PC-3 (cell line): ENCODE measurements around the gene PRKCD. TPM values are rescaled to one million over a fixed set of nuclear protein-coding genes. Genes with fewer than 3 reads are reported as not detected.

Source experiments
- ATAC-seq: fragments of 200-7000 bp; cut with Tn5 transposase; 2 replicates; pipeline ENCODE4 v1.9.1; 2020; ENCODE audit warnings: mild to moderate bottlenecking, moderate library complexity
- BruUV-seq: library from RNA; stranded (reverse); fragments of 400-500 nt; replicated peaks from 2 replicates; lab custom pipeline; 2021; lab: Mats Ljungman, UMichigan
- CTCF ChIA-PET: fragments of 300-600 bp; sonication (Branson Sonifier 250); formaldehyde crosslinking; loops from one replicate; lab custom pipeline; 2022; ENCODE audit warnings: antibody characterized with exemption; lab: Charles Lee
- POLR2A ChIA-PET: fragments of 300-600 bp; sonication (Branson Sonifier 250); formaldehyde crosslinking; loops from one replicate; lab custom pipeline; 2022; ENCODE audit warnings: antibody characterized with exemption; ENCODE audit not compliant: unreplicated experiment; lab: Charles Lee
- DNase-seq: peaks from one replicate; pipeline ENCODE4 v3.0.0-alpha.2; 2015
- H2AFZ ChIP-seq: fragments of 300-600 bp; sonication (generic); 2 replicates; pipeline ENCODE4 v1.6.0; 2016; ENCODE audit warnings: antibody characterized with exemption, low read length
- H3F3A ChIP-seq: fragments of 300-600 bp; sonication (generic); one replicate; pipeline ENCODE4 v1.6.0; 2017; ENCODE audit warnings: antibody characterized with exemption, low read length, control low read depth, mild to moderate bottlenecking; ENCODE audit not compliant: unreplicated experiment
- H3K27ac ChIP-seq: fragments of 300-600 bp; sonication (generic); 2 replicates; pipeline ENCODE4 v1.5.1; 2016; ENCODE audit warnings: mild to moderate bottlenecking, low read length
- H3K27me3 ChIP-seq: fragments of 300-600 bp; sonication (generic); 2 replicates; pipeline ENCODE4 v1.6.1; 2016; ENCODE audit warnings: low read length, mixed read lengths
- H3K36me3 ChIP-seq: fragments of 300-600 bp; sonication (generic); 2 replicates; pipeline ENCODE4 v1.6.1; 2016; ENCODE audit warnings: low read depth, mixed run types, low read length, mixed read lengths
- H3K4me1 ChIP-seq: fragments of 300-600 bp; sonication (generic); 2 replicates; pipeline ENCODE4 v1.5.1; 2016; ENCODE audit warnings: low read length; ENCODE audit not compliant: insufficient read depth
- H3K4me2 ChIP-seq: fragments of 300-600 bp; sonication (generic); 2 replicates; pipeline ENCODE4 v1.6.0; 2016; ENCODE audit warnings: low read length
- H3K4me3 ChIP-seq: fragments of 300-600 bp; sonication (generic); 2 replicates; pipeline ENCODE4 v1.5.1; 2016; ENCODE audit warnings: mild to moderate bottlenecking, low read length, mixed read lengths
- H3K79me2 ChIP-seq: fragments of 300-600 bp; sonication (generic); 2 replicates; pipeline ENCODE4 v1.6.1; 2017; ENCODE audit warnings: low read length, mixed read lengths
- H3K9ac ChIP-seq: fragments of 300-600 bp; sonication (generic); 2 replicates; pipeline ENCODE4 v1.6.0; 2016; ENCODE audit warnings: mild to moderate bottlenecking, low read length
- H3K9me2 ChIP-seq: fragments of 300-600 bp; sonication (generic); replicated peaks from 2 replicates; pipeline ENCODE4 v1.6.1; 2016; ENCODE audit warnings: mixed run types, low read length, mixed read lengths
- H3K9me3 ChIP-seq: fragments of 300-600 bp; sonication (generic); 2 replicates; pipeline ENCODE4 v1.6.1; 2016; ENCODE audit warnings: low read length, mixed read lengths
- H4K20me1 ChIP-seq: fragments of 300-600 bp; sonication (generic); 2 replicates; pipeline ENCODE4 v1.6.1; 2016; ENCODE audit warnings: low read length, mixed read lengths
- EZH2 ChIP-seq: fragments of 300-600 bp; sonication (generic); IDR thresholded peaks from one replicate; pipeline ENCODE4 v1.6.1; 2017; ENCODE audit warnings: antibody characterized with exemption, mild to moderate bottlenecking, low read length; ENCODE audit not compliant: unreplicated experiment
- EZH2phosphoT487 ChIP-seq: fragments of 300-600 bp; sonication (generic); IDR thresholded peaks from 2 replicates; pipeline ENCODE4 v1.6.1; 2018; ENCODE audit warnings: mild to moderate bottlenecking, antibody characterized with exemption, low read length, borderline replicate concordance
- intact Hi-C: fragments of 100-400 bp; cut with micrococcal nuclease; formaldehyde crosslinking; loops from 2 replicates; pipeline ENCODE4 v1.9.0; 2023
- total RNA-seq: library from RNA; depleted of rRNA; stranded (reverse); fragments of >200 nt; gene quantifications from 2 replicates; pipeline ENCODE4 v1.2.3, GENCODE V29; 2014
- TF ChIP-seq, protein P1 (sequence below): fragments of 300-600 bp; sonication (generic); conservative IDR thresholded peaks from 2 replicates; pipeline ENCODE4 v1.5.1; 2017; ENCODE audit warnings: antibody characterized with exemption, low read depth, mild to moderate bottlenecking, low read length

Gene PRKCD
- total RNA-seq, 1 experiment from 2014 or later: 7.8 TPM

DNA sequence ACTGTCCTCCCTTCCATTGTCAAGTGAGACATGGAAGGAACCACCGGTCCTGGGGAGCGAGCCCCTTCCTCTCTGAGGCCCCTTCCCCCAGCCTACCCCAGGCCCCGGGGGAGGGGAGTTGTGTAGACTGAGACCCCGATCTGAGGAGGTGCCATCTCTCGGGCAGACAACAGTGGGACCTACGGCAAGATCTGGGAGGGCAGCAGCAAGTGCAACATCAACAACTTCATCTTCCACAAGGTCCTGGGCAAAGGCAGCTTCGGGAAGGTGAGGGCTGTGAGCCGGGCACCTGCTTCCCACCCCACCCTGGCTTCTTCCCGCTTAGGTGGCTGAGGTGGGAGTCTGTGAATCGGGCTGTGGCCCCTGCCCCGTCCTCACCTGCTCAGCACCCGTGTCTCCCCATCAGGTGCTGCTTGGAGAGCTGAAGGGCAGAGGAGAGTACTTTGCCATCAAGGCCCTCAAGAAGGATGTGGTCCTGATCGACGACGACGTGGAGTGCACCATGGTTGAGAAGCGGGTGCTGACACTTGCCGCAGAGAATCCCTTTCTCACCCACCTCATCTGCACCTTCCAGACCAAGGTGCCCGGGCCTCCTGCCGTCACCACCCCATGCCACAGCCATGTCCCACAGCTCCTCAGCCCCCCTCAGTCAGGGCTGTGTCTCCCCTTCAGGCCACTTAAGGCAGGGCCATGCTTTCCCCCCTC is 24.9 kb downstream of the PRKCD start:
- no TSS peak for BruUV-seq
- CTCF ChIA-PET: no interaction called here
- no peaks in the 10 kb centered on the region; the same call in 1 of the 2 replicates for H3K4me1 ChIP-seq
- no peak overlapping the region for H3K4me2 ChIP-seq
- POLR2A ChIA-PET: no interaction called here
- H3K79me2 ChIP-seq: no peaks in the 10 kb centered on the region
- H3K9me2 ChIP-seq: no peaks in the 10 kb centered on the region
- TF ChIP-seq EZH2phosphoT487 (no peak), EZH2 (no peak)
- TF ChIP-seq, protein P1, sequence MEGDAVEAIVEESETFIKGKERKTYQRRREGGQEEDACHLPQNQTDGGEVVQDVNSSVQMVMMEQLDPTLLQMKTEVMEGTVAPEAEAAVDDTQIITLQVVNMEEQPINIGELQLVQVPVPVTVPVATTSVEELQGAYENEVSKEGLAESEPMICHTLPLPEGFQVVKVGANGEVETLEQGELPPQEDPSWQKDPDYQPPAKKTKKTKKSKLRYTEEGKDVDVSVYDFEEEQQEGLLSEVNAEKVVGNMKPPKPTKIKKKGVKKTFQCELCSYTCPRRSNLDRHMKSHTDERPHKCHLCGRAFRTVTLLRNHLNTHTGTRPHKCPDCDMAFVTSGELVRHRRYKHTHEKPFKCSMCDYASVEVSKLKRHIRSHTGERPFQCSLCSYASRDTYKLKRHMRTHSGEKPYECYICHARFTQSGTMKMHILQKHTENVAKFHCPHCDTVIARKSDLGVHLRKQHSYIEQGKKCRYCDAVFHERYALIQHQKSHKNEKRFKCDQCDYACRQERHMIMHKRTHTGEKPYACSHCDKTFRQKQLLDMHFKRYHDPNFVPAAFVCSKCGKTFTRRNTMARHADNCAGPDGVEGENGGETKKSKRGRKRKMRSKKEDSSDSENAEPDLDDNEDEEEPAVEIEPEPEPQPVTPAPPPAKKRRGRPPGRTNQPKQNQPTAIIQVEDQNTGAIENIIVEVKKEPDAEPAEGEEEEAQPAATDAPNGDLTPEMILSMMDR: no peak
- intact Hi-C loops: no loop called here
- no peak for DNase-seq
- H3K27me3 ChIP-seq: no peaks in the 10 kb centered on the region
- H3K4me3 ChIP-seq: no peak overlapping the region
- H3F3A ChIP-seq: no peaks in the 10 kb centered on the region
- H3K36me3 ChIP-seq: peaks cover 32% of the 10 kb centered on the region
- no peak overlapping the region for H3K9ac ChIP-seq
- no peak for ATAC-seq
- no peaks in the 10 kb centered on the region for H3K9me3 ChIP-seq
- H4K20me1 ChIP-seq: no peaks in the 10 kb centered on the region
- H3K27ac ChIP-seq: no peak overlapping the region
- H2AFZ ChIP-seq: no peak overlapping the region

DNA sequence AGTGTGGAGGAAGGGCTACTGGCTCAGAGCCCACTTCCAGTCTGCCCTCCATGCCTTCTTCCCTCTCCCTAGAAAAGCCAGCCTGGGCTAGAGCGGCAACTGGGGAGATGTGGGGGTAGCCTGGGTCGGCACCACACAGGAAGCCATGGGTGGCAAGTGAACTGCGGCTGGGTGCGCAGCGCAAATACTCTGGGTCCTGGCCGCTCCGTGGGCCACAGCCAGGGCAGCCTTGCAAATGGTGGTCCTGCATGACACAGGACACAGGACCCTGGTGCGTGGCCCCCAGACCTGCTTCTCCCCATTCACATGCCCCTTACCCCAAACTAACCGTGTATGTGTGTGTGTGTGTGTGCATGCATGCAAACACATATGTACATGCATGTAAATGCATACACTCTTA is 25.7 kb downstream of the PRKCD start:
- Histone ChIP-seq H3K79me2 (no peaks in the 10 kb centered on the region), H3K27me3 (no peaks in the 10 kb centered on the region), H4K20me1 (no peaks in the 10 kb centered on the region), H3F3A (no peaks in the 10 kb centered on the region), H3K4me3 (no peak overlapping the region), H3K9me3 (no peaks in the 10 kb centered on the region), H3K9me2 (no peaks in the 10 kb centered on the region), H3K9ac (no peak overlapping the region), H3K4me2 (no peak overlapping the region), H3K36me3 (peaks cover 28% of the 10 kb centered on the region), H2AFZ (no peak overlapping the region), H3K4me1 (no peaks in the 10 kb centered on the region; the same call in 1 of the 2 replicates), H3K27ac (no peak overlapping the region)
- CTCF ChIA-PET: interaction anchor here (0.6 kb wide), 1 partner anchor 70 kb away, joined by 4 read pairs; no protein-coding TSS in a partner anchor
- no peak for TF ChIP-seq EZH2
- TF ChIP-seq EZH2phosphoT487: no peak
- TF ChIP-seq, protein P1: no peak
- no peak for DNase-seq
- POLR2A ChIA-PET: no interaction called here
- no TSS peak for BruUV-seq
- no peak for ATAC-seq
- intact Hi-C loops: no loop called here

DNA sequence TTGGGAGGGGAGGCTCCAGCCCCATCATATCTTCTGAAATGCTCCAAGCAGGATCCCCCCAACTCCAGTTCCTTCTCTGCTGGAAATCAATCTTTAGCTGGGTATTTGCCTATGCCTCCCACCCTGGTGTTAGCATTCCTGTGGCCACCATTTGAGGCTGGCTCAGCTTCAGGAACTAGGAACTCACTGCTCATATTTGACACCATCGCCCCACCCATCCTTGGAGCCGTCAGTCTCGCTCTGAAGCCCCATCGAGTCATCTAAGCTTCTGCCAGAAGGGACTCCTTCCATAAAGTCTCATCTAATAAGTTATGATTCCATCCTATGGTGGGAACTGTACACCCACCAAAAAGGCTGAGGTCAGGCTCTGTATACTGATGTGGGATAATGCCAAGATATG is 26.4 kb downstream of the PRKCD start:
- ChIA-PET POLR2A (no interaction called here), CTCF (interaction anchor here (0.6 kb wide), 1 partner anchor 71 kb away, joined by 4 read pairs; no protein-coding TSS in a partner anchor)
- H3K4me1 ChIP-seq: no peaks in the 10 kb centered on the region; the same call in 1 of the 2 replicates
- peak; percentile 36 for ATAC-seq
- H3K4me2 ChIP-seq: no peak overlapping the region
- no peak for TF ChIP-seq EZH2
- TF ChIP-seq, protein P1: no peak
- TF ChIP-seq EZH2phosphoT487: no peak
- intact Hi-C loops: no loop called here
- DNase-seq: peak; percentile 34
- H3K27me3 ChIP-seq: no peaks in the 10 kb centered on the region
- no TSS peak for BruUV-seq
- H3K79me2 ChIP-seq: no peaks in the 10 kb centered on the region
- H3F3A ChIP-seq: no peaks in the 10 kb centered on the region
- H3K36me3 ChIP-seq: peaks cover 28% of the 10 kb centered on the region
- no peaks in the 10 kb centered on the region for H3K9me3 ChIP-seq
- H3K9me2 ChIP-seq: no peaks in the 10 kb centered on the region
- no peak overlapping the region for H3K4me3 ChIP-seq
- H3K9ac ChIP-seq: no peak overlapping the region
- H4K20me1 ChIP-seq: no peaks in the 10 kb centered on the region
- H3K27ac ChIP-seq: no peak overlapping the region
- H2AFZ ChIP-seq: no peak overlapping the region
